HEK293T (cell line): ENCODE measurements around the gene MSLN.
"Not testable (repeated sequence)": the region's sequence is repeated elsewhere in the genome, so short reads cannot be mapped to it uniquely, and the experiment has no call there.

Source experiments
- CTCF ChIA-PET: fragments of 350-600 bp; formaldehyde crosslinking; extraction: SDS; loops from one replicate; lab custom pipeline; 2021; ENCODE audit warnings: antibody characterized with exemption, inconsistent platforms; lab: Yijun Ruan, JAX
- POLR2A ChIA-PET: fragments of 350-600 bp; formaldehyde crosslinking; extraction: SDS; loops from one replicate; lab custom pipeline; 2020; ENCODE audit warnings: antibody characterized with exemption, inconsistent platforms; lab: Yijun Ruan, JAX
- DNase-seq: peaks from one replicate; pipeline ENCODE4 v3.0.0; 2012; ENCODE audit warnings: mixed read lengths; ENCODE audit errors: extremely low spot score
- ARNT ChIP-seq: fragments of 450-650 bp; IDR thresholded peaks from 2 replicates; pipeline ENCODE4 v1.6.1; 2017; ENCODE audit warnings: mild to moderate bottlenecking
- BHLHE40 ChIP-seq: fragments of 450-650 bp; IDR thresholded peaks from 2 replicates; pipeline ENCODE4 v1.6.1; 2016; ENCODE audit warnings: mild to moderate bottlenecking, moderate library complexity, borderline replicate concordance
- CTBP1 ChIP-seq: fragments of 450-650 bp; IDR thresholded peaks from 2 replicates; pipeline ENCODE4 v1.6.1; 2016; ENCODE audit warnings: borderline replicate concordance
- ELF4 ChIP-seq: fragments of 450-650 bp; IDR thresholded peaks from 2 replicates; pipeline ENCODE4 v1.6.1; 2017; ENCODE audit warnings: antibody characterized with exemption
- FOXA1 ChIP-seq: fragments of 450-650 bp; IDR thresholded peaks from 2 replicates; pipeline ENCODE4 v1.6.1; 2016; ENCODE audit warnings: mild to moderate bottlenecking
- FOXK2 ChIP-seq: fragments of 450-650 bp; IDR thresholded peaks from 2 replicates; pipeline ENCODE4 v1.6.1; 2016; ENCODE audit warnings: mild to moderate bottlenecking
- FOXM1 ChIP-seq: fragments of 450-650 bp; IDR thresholded peaks from 2 replicates; pipeline ENCODE4 v1.6.1; 2017; ENCODE audit warnings: mild to moderate bottlenecking, borderline replicate concordance
- HDGF ChIP-seq: fragments of 450-650 bp; IDR thresholded peaks from 2 replicates; pipeline ENCODE4 v1.6.1; 2017; ENCODE audit warnings: antibody characterized with exemption, borderline replicate concordance
- L3MBTL2 ChIP-seq: fragments of 450-650 bp; conservative IDR thresholded peaks from 2 replicates; pipeline ENCODE4 v1.6.1; 2016; ENCODE audit warnings: mild to moderate bottlenecking
- LEF1 ChIP-seq: fragments of 450-650 bp; IDR thresholded peaks from 2 replicates; pipeline ENCODE4 v1.6.1; 2017; ENCODE audit warnings: mild to moderate bottlenecking, borderline replicate concordance
- NFRKB ChIP-seq: fragments of 450-650 bp; IDR thresholded peaks from 2 replicates; pipeline ENCODE4 v1.6.1; 2016; ENCODE audit warnings: mild to moderate bottlenecking, moderate library complexity
- SP1 ChIP-seq: fragments of 450-650 bp; IDR thresholded peaks from 2 replicates; pipeline ENCODE4 v1.6.1; 2017
- SUZ12 ChIP-seq: fragments of 450-650 bp; IDR thresholded peaks from 2 replicates; pipeline ENCODE4 v1.6.1; 2016; ENCODE audit warnings: mild to moderate bottlenecking
- TARDBP ChIP-seq: fragments of 450-650 bp; IDR thresholded peaks from 2 replicates; pipeline ENCODE4 v1.6.1; 2016
- ZNF384 ChIP-seq: fragments of 450-650 bp; IDR thresholded peaks from 2 replicates; pipeline ENCODE4 v1.6.1; 2016
- TF ChIP-seq, protein P1 (sequence below): fragments of 450-650 bp; IDR thresholded peaks from 2 replicates; pipeline ENCODE4 v1.6.1; 2016

MSLN gene

DNA sequence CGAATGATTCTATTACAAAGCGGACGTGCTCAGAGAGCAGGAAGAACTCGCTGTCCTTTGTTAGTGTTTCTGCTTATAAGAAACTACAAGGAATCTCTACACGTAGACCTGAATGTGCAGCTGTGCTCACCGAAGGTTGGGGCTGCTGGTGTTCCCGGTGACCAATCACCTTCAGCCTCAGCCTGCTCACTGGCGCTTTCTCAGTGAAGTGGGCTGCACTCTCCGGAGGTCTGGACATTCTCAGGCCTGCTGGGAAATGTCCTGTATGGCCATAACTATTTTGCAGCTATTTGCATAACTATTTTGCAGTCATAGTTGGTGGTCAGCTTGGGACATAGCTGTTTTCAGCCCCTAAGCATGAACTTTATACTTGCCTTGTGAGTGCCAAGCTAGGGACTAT is 10.0 kb upstream of the MSLN start:
- DNase-seq, result no peak
- no peak for TF ChIP-seq NFRKB
- no peak for TF ChIP-seq ELF4
- TF ChIP-seq TARDBP, result no peak
- TF ChIP-seq SUZ12, result no peak
- no peak for TF ChIP-seq SP1
- ChIA-PET CTCF (no interaction called here), POLR2A (interaction anchor here (1.5 to 2.0 kb wide), 2 partner anchors 9 kb away, joined by 4 to 5 read pairs; partner anchors contain the start of genes CIAO3 and MSLN)

DNA sequence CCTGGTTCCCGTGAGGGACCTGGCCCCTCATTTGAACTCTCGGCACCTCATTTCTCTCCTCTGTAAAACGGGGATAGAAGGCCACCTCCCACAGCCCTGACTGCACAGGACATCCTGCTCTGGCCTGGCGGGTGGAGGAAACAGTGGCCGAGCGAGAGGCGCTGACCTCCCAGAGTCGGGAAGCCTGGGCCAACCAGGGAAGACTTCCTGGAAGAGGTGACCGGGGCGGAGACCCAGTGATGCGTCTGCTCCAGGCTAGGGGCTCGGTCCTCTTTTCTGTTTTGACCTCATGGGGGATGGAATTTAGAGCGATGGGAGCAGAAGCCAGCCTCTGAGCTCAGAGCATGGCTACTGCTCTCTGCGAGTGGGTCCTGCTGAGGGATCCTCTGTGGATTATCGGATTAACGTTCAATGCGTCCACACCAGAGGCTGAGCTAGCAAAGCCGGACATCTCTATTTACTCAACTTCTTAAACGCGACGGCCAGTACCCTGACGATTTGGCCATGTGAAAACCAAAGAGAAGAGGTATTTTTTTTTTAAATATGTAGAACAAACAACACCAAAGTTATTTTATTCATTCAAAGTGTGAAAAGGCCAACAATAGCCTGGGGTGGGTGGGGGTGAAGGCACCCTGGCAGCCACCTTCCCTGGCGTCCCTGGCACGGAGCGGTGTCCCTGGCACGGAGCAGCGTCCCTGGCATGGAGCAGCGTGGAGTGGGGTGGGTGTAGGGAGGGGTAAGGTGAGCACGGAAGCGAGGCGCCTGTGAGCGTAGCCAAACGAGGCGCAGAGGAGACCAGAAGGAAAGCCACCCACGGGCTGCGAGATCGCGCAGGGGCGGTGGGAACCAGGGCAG is 9.2 kb upstream of the MSLN start:
- CTCF ChIA-PET, result no interaction called here
- TF ChIP-seq L3MBTL2 (no peak), TARDBP (no peak), ARNT (no peak), HDGF (no peak), NFRKB (no peak), SP1 (no peak), SUZ12 (no peak), FOXM1 (no peak), LEF1 (no peak), BHLHE40 (no peak), FOXA1 (no peak), FOXK2 (no peak), CTBP1 (no peak)
- TF ChIP-seq, protein P1, sequence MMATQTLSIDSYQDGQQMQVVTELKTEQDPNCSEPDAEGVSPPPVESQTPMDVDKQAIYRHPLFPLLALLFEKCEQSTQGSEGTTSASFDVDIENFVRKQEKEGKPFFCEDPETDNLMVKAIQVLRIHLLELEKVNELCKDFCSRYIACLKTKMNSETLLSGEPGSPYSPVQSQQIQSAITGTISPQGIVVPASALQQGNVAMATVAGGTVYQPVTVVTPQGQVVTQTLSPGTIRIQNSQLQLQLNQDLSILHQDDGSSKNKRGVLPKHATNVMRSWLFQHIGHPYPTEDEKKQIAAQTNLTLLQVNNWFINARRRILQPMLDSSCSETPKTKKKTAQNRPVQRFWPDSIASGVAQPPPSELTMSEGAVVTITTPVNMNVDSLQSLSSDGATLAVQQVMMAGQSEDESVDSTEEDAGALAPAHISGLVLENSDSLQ, result no peak
- DNase-seq, result no peak
- POLR2A ChIA-PET, result interaction anchor here (1.1 to 1.5 kb wide), 3 partner anchors 10 to 36 kb away, joined by 3 to 4 read pairs (median 3); partner anchors contain the start of genes ANTKMT, CHTF18, CIAO3 and RPUSD1

DNA sequence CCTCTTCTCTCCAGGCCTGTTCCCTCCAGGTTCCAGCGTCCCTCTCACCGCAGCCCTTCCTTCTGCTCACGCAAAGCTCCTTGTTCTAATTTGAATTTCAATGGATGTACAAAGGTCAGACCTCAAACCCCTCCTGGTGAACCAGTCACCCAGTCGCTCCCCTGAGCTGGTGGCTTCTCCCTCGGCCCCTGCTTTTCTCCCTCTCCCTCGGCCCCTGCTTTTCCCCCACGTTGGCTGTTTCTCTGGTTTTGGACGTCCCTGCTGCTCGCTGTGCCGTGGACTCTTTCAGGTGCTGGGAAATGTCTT is 8.6 kb upstream of the MSLN start:
- no peak for TF ChIP-seq ZNF384
- TF ChIP-seq BHLHE40, result no peak
- no peak for TF ChIP-seq SP1
- TF ChIP-seq L3MBTL2, result no peak
- no peak for TF ChIP-seq SUZ12
- no peak for TF ChIP-seq LEF1
- TF ChIP-seq, protein P1, result no peak
- TF ChIP-seq ELF4, result no peak
- TF ChIP-seq HDGF, result no peak
- no peak for TF ChIP-seq CTBP1
- no peak for TF ChIP-seq ARNT
- no peak for TF ChIP-seq FOXA1
- TF ChIP-seq FOXK2, result no peak
- CTCF ChIA-PET, result no interaction called here
- DNase-seq, result no peak
- POLR2A ChIA-PET, result interaction anchor here (1.1 to 1.3 kb wide), 2 partner anchors 31 to 36 kb away, joined by 3 read pairs; partner anchors contain the start of genes ANTKMT, CHTF18 and RPUSD1

DNA sequence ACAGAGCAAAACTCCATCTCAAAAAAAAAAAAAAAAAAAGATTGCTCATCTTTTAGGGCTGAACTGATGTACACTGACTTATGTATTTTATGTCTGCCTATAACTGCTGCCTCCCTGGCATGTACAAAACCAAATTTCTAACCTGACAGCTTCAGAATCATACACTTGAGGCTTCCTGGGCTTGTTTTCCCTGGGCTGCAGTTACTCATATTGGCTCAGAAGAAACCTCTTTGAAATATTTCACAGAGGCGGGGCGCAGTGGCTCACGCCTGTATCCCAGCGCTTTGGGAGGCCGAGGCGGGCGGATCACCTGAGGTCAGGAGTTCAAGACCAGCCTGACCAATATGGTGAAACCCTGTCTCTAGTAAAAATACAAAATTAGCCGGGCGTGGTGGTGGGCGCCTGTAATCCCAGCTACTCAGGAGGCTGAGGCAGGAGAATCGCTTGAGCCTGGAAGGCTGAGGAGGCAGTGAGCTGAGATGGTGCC is 6.4 kb upstream of the MSLN start:
- POLR2A ChIA-PET, DNase-seq: not testable (repeated sequence)
- CTCF ChIA-PET, result interaction anchor here (0.6 to 1.1 kb wide), 2 partner anchors 39 to 130 kb away, joined by 5 to 6 read pairs; partner anchors contain the start of gene METRN

DNA sequence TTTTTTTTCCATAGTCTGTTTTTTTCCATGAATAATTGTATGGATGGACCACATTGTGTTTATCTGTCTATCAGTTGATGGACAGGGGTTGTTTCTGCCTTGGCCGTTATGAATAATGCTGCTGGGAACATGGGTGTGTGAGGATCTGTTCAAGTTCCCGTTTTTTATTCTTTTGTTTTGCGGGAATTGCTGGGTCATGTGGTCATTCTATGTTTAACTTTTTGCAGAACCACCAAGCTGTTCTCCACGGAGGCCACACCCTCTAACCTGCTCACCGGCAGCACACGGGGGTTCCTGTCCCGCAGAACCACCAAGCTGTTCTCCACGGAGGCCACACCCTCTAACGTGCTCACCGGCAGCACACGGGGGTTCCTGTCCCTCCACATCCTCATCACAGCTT is 5.9 kb upstream of the MSLN start:
- no peak for DNase-seq
- TF ChIP-seq ELF4 (no peak), ZNF384 (no peak), BHLHE40 (no peak), TARDBP (no peak), CTBP1 (no peak), FOXA1 (no peak)
- ChIA-PET POLR2A (no interaction called here), CTCF (interaction anchor here (0.6 to 0.7 kb wide), 2 partner anchors 31 to 131 kb away, joined by 3 to 6 read pairs; no protein-coding TSS in a partner anchor)

DNA sequence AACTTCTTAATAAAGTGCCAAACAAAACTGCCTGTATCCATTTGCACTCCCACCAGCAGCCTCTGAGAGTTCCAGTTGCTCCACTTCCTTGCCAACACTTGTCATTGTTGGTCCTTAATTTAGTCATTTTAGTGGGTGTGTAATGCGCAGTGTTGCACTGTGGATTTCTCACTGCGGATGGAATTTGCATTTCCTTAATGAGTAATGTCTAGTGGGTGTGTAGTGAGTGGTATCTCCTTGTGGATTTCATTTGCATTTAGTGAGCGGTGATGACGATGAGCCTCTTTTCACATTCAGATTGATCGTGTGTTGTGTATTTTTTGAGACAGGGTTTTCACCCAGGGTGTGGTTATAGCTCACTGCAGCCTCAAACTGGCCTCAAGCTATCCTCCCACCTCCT is 4.1 kb upstream of the MSLN start:
- ChIA-PET POLR2A (interaction anchor here (1.1 kb wide), 1 partner anchor 15 kb away, joined by 3 read pairs; the partner anchor contains the start of gene CIAO3), CTCF (interaction anchor here (0.7 kb wide), 1 partner anchor 30 kb away, joined by 3 read pairs; no protein-coding TSS in a partner anchor)
- DNase-seq, result no peak
- TF ChIP-seq SUZ12, result no peak
- TF ChIP-seq FOXM1, result no peak
- TF ChIP-seq BHLHE40, result no peak

DNA sequence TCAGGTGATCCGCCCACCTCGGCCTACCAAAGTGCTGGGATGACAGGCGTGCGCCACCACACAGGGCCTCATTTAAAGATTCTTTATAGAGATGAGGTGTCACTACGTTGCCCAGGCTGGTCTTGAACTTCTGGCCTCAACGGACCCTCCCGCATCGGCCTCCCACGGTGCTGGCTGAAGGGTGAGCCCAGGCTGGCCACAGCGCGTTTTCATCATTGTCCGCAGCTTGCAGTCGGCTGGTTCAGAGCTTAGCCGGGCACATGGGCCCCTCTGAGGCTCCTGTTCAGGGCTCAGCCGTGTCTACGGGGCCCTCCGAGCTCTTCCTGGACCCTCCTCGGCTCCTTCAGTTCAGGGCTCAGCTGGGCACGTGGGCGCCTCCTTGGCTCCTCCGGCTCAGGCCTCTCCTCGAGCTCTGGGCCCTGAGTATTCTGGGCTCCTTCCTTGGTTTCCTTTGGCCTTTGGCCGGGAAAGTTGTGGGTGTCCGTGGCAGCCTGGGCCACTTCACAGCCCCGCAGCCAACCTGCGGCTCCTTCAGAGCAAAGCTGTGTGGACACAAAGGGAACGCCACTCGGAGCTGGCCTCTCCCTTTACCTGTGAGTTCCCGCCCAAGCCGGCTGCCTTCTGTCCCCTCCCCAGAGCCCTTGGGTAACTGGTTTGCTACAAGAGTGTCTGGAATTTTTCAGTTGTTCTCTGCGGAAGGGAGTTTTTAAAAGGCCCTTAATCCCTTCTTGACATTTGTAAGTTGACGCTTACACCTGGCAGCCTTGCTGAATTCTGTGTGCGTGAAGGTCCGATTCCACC is 1.2 kb upstream of the MSLN start:
- ChIA-PET POLR2A (interaction anchor here (1.9 to 2.0 kb wide), 2 partner anchors 10 to 38 kb away, joined by 4 to 5 read pairs; partner anchors contain the start of gene ANTKMT), CTCF (interaction anchor here (0.6 kb wide), 1 partner anchor 148 kb away, joined by 3 read pairs; no protein-coding TSS in a partner anchor)
- DNase-seq, result no peak
- TF ChIP-seq NFRKB (no peak), SP1 (no peak), ELF4 (no peak), ZNF384 (no peak), SUZ12 (no peak), TARDBP (no peak), HDGF (no peak), CTBP1 (no peak), L3MBTL2 (no peak), FOXK2 (no peak), LEF1 (no peak), ARNT (no peak)
- TF ChIP-seq, protein P1, result no peak
